Measurements from ENCODE around the gene TENM4. TPM values are rescaled to one million over a fixed set of nuclear protein-coding genes. Genes with fewer than 3 reads are reported as not detected.

TENM4 gene
- total and polyA plus RNA-seq, 10 of the 15 experiments (the other 5 are each of a cell fraction or from before 2014, with no cell fraction given), result 0.03 to 0.12 (median 0.06) TPM; not detected in 7

- TF ChIP-seq SIX5 (IDR thresholded peaks at IDR 0.05; ENCODE audit: low read depth, low read length, severe bottlenecking), result no peak
- no peak for TF ChIP-seq TAF1 (IDR thresholded peaks at IDR 0.05; ENCODE audit: borderline replicate concordance, low read depth, low read length)
Measured at GRCh38 chr11:78704811-78705210, 736.0 kb downstream of the TENM4 start (continued).

DNA sequence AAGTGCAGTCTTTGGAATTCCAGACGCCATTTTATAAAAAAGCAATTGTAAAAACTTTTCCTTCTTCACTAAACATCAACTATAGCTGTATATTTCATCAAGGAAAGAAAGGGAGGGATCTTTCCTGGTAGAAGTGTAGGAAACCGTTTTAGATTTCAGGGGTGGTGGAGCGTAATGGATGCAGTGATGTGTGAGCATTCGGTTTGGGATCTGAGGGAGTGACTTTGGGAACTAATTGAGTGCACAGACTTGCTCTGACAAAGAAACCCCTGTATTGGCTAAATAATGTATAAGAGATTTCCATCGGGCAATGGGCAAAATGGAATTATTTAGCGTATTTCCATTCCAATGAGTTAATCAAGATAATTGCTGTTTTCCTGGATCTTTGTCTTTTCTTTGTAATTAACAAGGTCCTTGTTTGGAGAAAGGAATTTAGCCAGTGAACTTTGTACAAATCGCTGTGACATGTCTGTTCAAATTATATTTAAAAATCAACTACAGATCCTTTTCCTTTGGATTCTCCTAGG, 741.2 kb downstream of the TENM4 start:
- RAD21 ChIA-PET (ENCODE audit: unreplicated experiment), result no interaction called here
- FAIRE-seq, result no peak
- in situ Hi-C loops (cut with MboI) (no loop called here), intact Hi-C loops (cut with micrococcal nuclease; ENCODE audit: unreplicated experiment) (no loop called here)
- H3K4me2 ChIP-seq (ENCODE audit: control insufficient read depth, insufficient read depth), result no peak overlapping the region
- no peak for ATAC-seq
- WGBS (ENCODE audit: insufficient coverage, insufficient replicate concordance, low lambda C conversion rate, missing lambda C conversion rate), result 34% methylated on average over 7 of the region's 7 CpGs
- TF ChIP-seq, protein P1, sequence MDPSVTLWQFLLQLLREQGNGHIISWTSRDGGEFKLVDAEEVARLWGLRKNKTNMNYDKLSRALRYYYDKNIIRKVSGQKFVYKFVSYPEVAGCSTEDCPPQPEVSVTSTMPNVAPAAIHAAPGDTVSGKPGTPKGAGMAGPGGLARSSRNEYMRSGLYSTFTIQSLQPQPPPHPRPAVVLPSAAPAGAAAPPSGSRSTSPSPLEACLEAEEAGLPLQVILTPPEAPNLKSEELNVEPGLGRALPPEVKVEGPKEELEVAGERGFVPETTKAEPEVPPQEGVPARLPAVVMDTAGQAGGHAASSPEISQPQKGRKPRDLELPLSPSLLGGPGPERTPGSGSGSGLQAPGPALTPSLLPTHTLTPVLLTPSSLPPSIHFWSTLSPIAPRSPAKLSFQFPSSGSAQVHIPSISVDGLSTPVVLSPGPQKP (IDR thresholded peaks at IDR 0.05; ENCODE audit: low read depth, low read length), result no peak
- no peak for TF ChIP-seq ZBED1 (IDR thresholded peaks at IDR 0.05; ENCODE audit: borderline replicate concordance)
- no peak for TF ChIP-seq RBBP5 (conservative IDR thresholded peaks at IDR 0.05)
- TF ChIP-seq MXI1 (IDR thresholded peaks at IDR 0.05; ENCODE audit: low read depth, low read length), result no peak
- no peak for TF ChIP-seq KAT2A (conservative IDR thresholded peaks at IDR 0.05; ENCODE audit: control insufficient read depth, low read depth, low read length)
- TF ChIP-seq, protein P2, sequence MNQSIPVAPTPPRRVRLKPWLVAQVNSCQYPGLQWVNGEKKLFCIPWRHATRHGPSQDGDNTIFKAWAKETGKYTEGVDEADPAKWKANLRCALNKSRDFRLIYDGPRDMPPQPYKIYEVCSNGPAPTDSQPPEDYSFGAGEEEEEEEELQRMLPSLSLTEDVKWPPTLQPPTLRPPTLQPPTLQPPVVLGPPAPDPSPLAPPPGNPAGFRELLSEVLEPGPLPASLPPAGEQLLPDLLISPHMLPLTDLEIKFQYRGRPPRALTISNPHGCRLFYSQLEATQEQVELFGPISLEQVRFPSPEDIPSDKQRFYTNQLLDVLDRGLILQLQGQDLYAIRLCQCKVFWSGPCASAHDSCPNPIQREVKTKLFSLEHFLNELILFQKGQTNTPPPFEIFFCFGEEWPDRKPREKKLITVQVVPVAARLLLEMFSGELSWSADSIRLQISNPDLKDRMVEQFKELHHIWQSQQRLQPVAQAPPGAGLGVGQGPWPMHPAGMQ (IDR thresholded peaks at IDR 0.05; ENCODE audit: borderline replicate concordance), result no peak
- no peak for TF ChIP-seq ZBTB40 (IDR thresholded peaks at IDR 0.05; ENCODE audit: borderline replicate concordance)
- TF ChIP-seq MTA3 (IDR thresholded peaks at IDR 0.05; ENCODE audit: borderline replicate concordance, low read length), result no peak
- TF ChIP-seq POLR2AphosphoS5 (IDR thresholded peaks at IDR 0.05; ENCODE audit: low read length), result no peak
- no peak for TF ChIP-seq HCFC1 (IDR thresholded peaks at IDR 0.05; ENCODE audit: low read length)
- no peak for TF ChIP-seq NFYA (IDR thresholded peaks at IDR 0.05; ENCODE audit: borderline replicate concordance, low read depth, low read length)
- no peak for TF ChIP-seq NFIC (IDR thresholded peaks at IDR 0.05; ENCODE audit: low read depth, low read length)
- no peak for TF ChIP-seq ZNF622 (IDR thresholded peaks at IDR 0.05)
- TF ChIP-seq ZSCAN29 (IDR thresholded peaks at IDR 0.05), result no peak
- no peak for DNase-seq (ENCODE audit: low read depth, low spot score)
- no peaks in the 10 kb centered on the region for H4K20me1 ChIP-seq (ENCODE audit: control insufficient read depth, insufficient read depth)
- no TSS peak for BruUV-seq (replicated peaks)
- SMC1A ChIA-PET (ENCODE audit: uncharacterized antibody, unreplicated experiment), result no interaction called here
- no peaks in the 10 kb centered on the region for H3K9me3 ChIP-seq (replicated peaks; ENCODE audit: control insufficient read depth, insufficient read depth, low read length)
- H3K79me2 ChIP-seq (ENCODE audit: control insufficient read depth, insufficient read depth, low read length), result no peaks in the 10 kb centered on the region
- POLR2A ChIA-PET, result interaction anchor here (0.6 kb wide), 1 partner anchor 260 kb away, joined by 3 read pairs; no protein-coding TSS in a partner anchor
- H3K4me1 ChIP-seq (ENCODE audit: control insufficient read depth, insufficient read depth, low read length), result no peaks in the 10 kb centered on the region
- CTCF ChIA-PET, result interaction anchor here (0.7 to 1.3 kb wide), 3 partner anchors 14 to 54 kb away, joined by 3 to 6 read pairs (median 3); no protein-coding TSS in a partner anchor
- no peak overlapping the region for H2AFZ ChIP-seq (ENCODE audit: control insufficient read depth, low read depth, low read length)
- no peak overlapping the region for H3K9ac ChIP-seq (ENCODE audit: control insufficient read depth, insufficient read depth, low read length)
- no peaks in the 10 kb centered on the region for H3K36me3 ChIP-seq (ENCODE audit: control insufficient read depth in 2 of 2, insufficient read depth in 2 of 2, low read length in 1 of 2)
- no peak overlapping the region for H3K27ac ChIP-seq (ENCODE audit: control insufficient read depth, insufficient read depth)
- H3K4me3 ChIP-seq, result no peak overlapping the region
- peaks cover 0 to 3% of the 10 kb centered on the region in 2 experiments; a peak in 3 of 4 replicates for H3K27me3 ChIP-seq (replicated peaks in 1 of 2; ENCODE audit: control insufficient read depth in 2 of 2, insufficient read depth in 2 of 2, low read length in 1 of 2)
